BLaER1 (cell line): ENCODE measurements around the gene DMAC2L.

ENCODE experiments used
- H3K27ac ChIP-seq: shearing (Covaris generic); formaldehyde crosslinking; 2 replicates; pipeline ENCODE4 v1.8.1; 2022
- H3K27me3 ChIP-seq: shearing (Covaris generic); formaldehyde crosslinking; 2 replicates; pipeline ENCODE4 v1.8.1; 2022
- H3K36me3 ChIP-seq: shearing (Covaris generic); formaldehyde crosslinking; 2 replicates; pipeline ENCODE4 v1.8.1; 2022
- H3K4me1 ChIP-seq: shearing (Covaris generic); formaldehyde crosslinking; 2 replicates; pipeline ENCODE4 v1.8.1; 2022
- H3K4me2 ChIP-seq: shearing (Covaris generic); formaldehyde crosslinking; 2 replicates; pipeline ENCODE4 v1.8.1; 2022
- H3K4me3 ChIP-seq: shearing (Covaris generic); formaldehyde crosslinking; 2 replicates; pipeline ENCODE4 v1.8.1; 2022
- H3K9ac ChIP-seq: shearing (Covaris generic); formaldehyde crosslinking; 2 replicates; pipeline ENCODE4 v1.8.1; 2022
- H3K9me3 ChIP-seq: shearing (Covaris generic); formaldehyde crosslinking; 2 replicates; pipeline ENCODE4 v1.8.1; 2022
- H4K20me1 ChIP-seq: shearing (Covaris generic); formaldehyde crosslinking; 2 replicates; pipeline ENCODE4 v1.8.1; 2022
- Cebpa-rat ChIP-seq: shearing (Covaris generic); IDR thresholded peaks from 2 replicates; pipeline ENCODE4 v1.8.1; 2022

The DMAC2L gene

GRCh38 chr14:50320283-50320682 lies 8.2 kb downstream of the DMAC2L start:
- Histone ChIP-seq H3K9ac (no peak overlapping the region), H4K20me1 (peaks cover 11% of the 10 kb centered on the region; the same call in 1 of the 2 replicates), H3K27ac (no peak overlapping the region), H3K4me1 (peaks cover 8% of the 10 kb centered on the region; the same call in 1 of the 2 replicates), H3K36me3 (peaks cover 20% of the 10 kb centered on the region), H3K27me3 (no peaks in the 10 kb centered on the region), H3K4me3 (no peak overlapping the region), H3K4me2 (no peak overlapping the region), H3K9me3 (peaks cover 7% of the 10 kb centered on the region; the same call in 1 of the 2 replicates)
- TF ChIP-seq Cebpa-rat, result no peak

GRCh38 chr14:50321009-50321660 lies 9.0 kb downstream of the DMAC2L start:
- Histone ChIP-seq H3K27ac (no peak overlapping the region), H3K4me1 (peaks cover 8% of the 10 kb centered on the region; the same call in 1 of the 2 replicates), H3K4me3 (no peak overlapping the region), H4K20me1 (peaks cover 11% of the 10 kb centered on the region; the same call in 1 of the 2 replicates), H3K27me3 (no peaks in the 10 kb centered on the region), H3K4me2 (peak overlapping the region; percentile 20), H3K9ac (no peak overlapping the region), H3K9me3 (no peaks in the 10 kb centered on the region), H3K36me3 (peaks cover 25% of the 10 kb centered on the region)
- TF ChIP-seq Cebpa-rat, result no peak

GRCh38 chr14:50331596-50331995 lies 19.5 kb downstream of the DMAC2L start:
- Histone ChIP-seq H3K27ac (no peak overlapping the region), H3K9me3 (no peaks in the 10 kb centered on the region), H3K4me1 (peaks cover 19% of the 10 kb centered on the region), H3K36me3 (peaks cover 17% of the 10 kb centered on the region), H3K4me2 (no peak overlapping the region), H3K9ac (no peak overlapping the region), H3K27me3 (no peaks in the 10 kb centered on the region), H4K20me1 (no peaks in the 10 kb centered on the region), H3K4me3 (no peak overlapping the region)
- TF ChIP-seq Cebpa-rat, result no peak

GRCh38 chr14:50333014-50333509 lies 20.9 kb downstream of the DMAC2L start:
- Histone ChIP-seq H3K4me2 (no peak overlapping the region), H3K4me1 (peaks cover 20% of the 10 kb centered on the region), H4K20me1 (no peaks in the 10 kb centered on the region), H3K36me3 (peaks cover 12% of the 10 kb centered on the region), H3K27ac (no peak overlapping the region), H3K27me3 (no peaks in the 10 kb centered on the region), H3K9ac (no peak overlapping the region), H3K4me3 (no peak overlapping the region), H3K9me3 (no peaks in the 10 kb centered on the region)
- no peak for TF ChIP-seq Cebpa-rat

GRCh38 chr14:50334211-50334610 lies 22.1 kb downstream of the DMAC2L start:
- no peaks in the 10 kb centered on the region for H4K20me1 ChIP-seq

GRCh38 chr14:50335389-50335788 lies 23.3 kb downstream of the DMAC2L start:
- peaks cover 20% of the 10 kb centered on the region for H3K4me1 ChIP-seq
- no peak for TF ChIP-seq Cebpa-rat
- no peaks in the 10 kb centered on the region for H3K9me3 ChIP-seq
- peaks cover 6% of the 10 kb centered on the region for H3K36me3 ChIP-seq
- peak overlapping the region; percentile 60 for H3K4me2 ChIP-seq
- no peak overlapping the region for H3K4me3 ChIP-seq
- no peaks in the 10 kb centered on the region for H4K20me1 ChIP-seq
- no peaks in the 10 kb centered on the region for H3K27me3 ChIP-seq
- peak overlapping the region; percentile 10; the same call in 1 of the 2 replicates for H3K27ac ChIP-seq
- no peak overlapping the region for H3K9ac ChIP-seq

More at GRCh38 chr14:50334211-50334610, 22.1 kb downstream of the DMAC2L start:
- Histone ChIP-seq H3K9ac (no peak overlapping the region), H3K27ac (no peak overlapping the region), H3K27me3 (no peaks in the 10 kb centered on the region), H3K4me3 (no peak overlapping the region), H3K4me1 (peaks cover 20% of the 10 kb centered on the region), H3K36me3 (peaks cover 6% of the 10 kb centered on the region), H3K9me3 (no peaks in the 10 kb centered on the region), H3K4me2 (no peak overlapping the region)
- no peak for TF ChIP-seq Cebpa-rat

GRCh38 chr14:50335989-50336824 lies 24.1 kb downstream of the DMAC2L start:
- H3K4me3 ChIP-seq, result no peak overlapping the region
- no peak for TF ChIP-seq Cebpa-rat
- peak overlapping the region; percentile 60 for H3K4me2 ChIP-seq

GRCh38 chr14:50338587-50338986 lies 26.5 kb downstream of the DMAC2L start:
- Histone ChIP-seq H3K4me3 (no peak overlapping the region), H3K27ac (no peak overlapping the region), H3K27me3 (no peaks in the 10 kb centered on the region), H3K9me3 (no peaks in the 10 kb centered on the region), H3K4me2 (no peak overlapping the region), H3K4me1 (peaks cover 37% of the 10 kb centered on the region), H4K20me1 (no peaks in the 10 kb centered on the region), H3K36me3 (no peaks in the 10 kb centered on the region), H3K9ac (no peak overlapping the region)
- no peak for TF ChIP-seq Cebpa-rat

More at GRCh38 chr14:50335989-50336824, 24.1 kb downstream of the DMAC2L start:
- no peaks in the 10 kb centered on the region for H3K9me3 ChIP-seq
- peak overlapping the region; percentile 45 for H3K27ac ChIP-seq
- peaks cover 6% of the 10 kb centered on the region; the same call in 1 of the 2 replicates for H3K36me3 ChIP-seq
- H3K4me1 ChIP-seq, result peaks cover 20% of the 10 kb centered on the region
- H3K9ac ChIP-seq, result no peak overlapping the region
- H3K27me3 ChIP-seq, result no peaks in the 10 kb centered on the region
- H4K20me1 ChIP-seq, result no peaks in the 10 kb centered on the region

GRCh38 chr14:50339178-50339804 lies 27.2 kb downstream of the DMAC2L start:
- Histone ChIP-seq H3K4me3 (no peak overlapping the region), H3K4me2 (no peak overlapping the region)

More at GRCh38 chr14:50339178-50339804, 27.2 kb downstream of the DMAC2L start:
- H3K4me1 ChIP-seq, result peaks cover 42% of the 10 kb centered on the region
- no peak overlapping the region for H3K9ac ChIP-seq
- TF ChIP-seq Cebpa-rat, result no peak
- H3K27me3 ChIP-seq, result no peaks in the 10 kb centered on the region
- H3K27ac ChIP-seq, result no peak overlapping the region
- no peaks in the 10 kb centered on the region for H3K36me3 ChIP-seq
- H4K20me1 ChIP-seq, result no peaks in the 10 kb centered on the region
- H3K9me3 ChIP-seq, result no peaks in the 10 kb centered on the region
